SK-N-SH treated with all-trans-retinoic acid at 6 μM for 48 hours (cell line): ENCODE results near the gene OXSR1.

ENCODE experiments used
- ATAC-seq: fragments of 200-7000 bp; cut with Tn5 transposase; 3 replicates; pipeline ENCODE4 v1.9.1; 2020; ENCODE audit warnings: mild to moderate bottlenecking, moderate library complexity
- ARNTL ChIP-seq: fragments of 450-650 bp; formaldehyde crosslinking; IDR thresholded peaks from 2 replicates; pipeline ENCODE4 v1.5.0; 2020; ENCODE audit warnings: low read depth, mild to moderate bottlenecking, moderate library complexity, borderline replicate concordance
- BACH2 ChIP-seq: fragments of 250-450 bp; sonication (Bioruptor Pico); IDR thresholded peaks from 2 replicates; pipeline ENCODE4 v1.9.0; 2021; ENCODE audit warnings: mild to moderate bottlenecking, borderline replicate concordance
- CSDC2 ChIP-seq: fragments of 250-450 bp; sonication (Bioruptor Pico); IDR thresholded peaks from 2 replicates; pipeline ENCODE4 v1.5.0; 2020; ENCODE audit warnings: mild to moderate bottlenecking, moderate library complexity
- GLIS3 ChIP-seq: fragments of 250-450 bp; sonication (Bioruptor Pico); IDR thresholded peaks from 2 replicates; pipeline ENCODE4 v1.5.0; 2020; ENCODE audit warnings: mild to moderate bottlenecking, moderate library complexity
- PPARA ChIP-seq: fragments of 250-450 bp; sonication (Bioruptor Pico); IDR thresholded peaks from 2 replicates; pipeline ENCODE4 v1.5.0; 2020; ENCODE audit warnings: mild to moderate bottlenecking, borderline replicate concordance
- RARB ChIP-seq: fragments of 250-450 bp; sonication (Bioruptor Pico); IDR thresholded peaks from 2 replicates; pipeline ENCODE4 v1.8.0; 2021; ENCODE audit warnings: mild to moderate bottlenecking, moderate library complexity
- SNAI2 ChIP-seq: fragments of 250-450 bp; sonication (Bioruptor Pico); IDR thresholded peaks from 2 replicates; pipeline ENCODE4 v1.5.0; 2020; ENCODE audit warnings: mild to moderate bottlenecking, moderate library complexity
- TCF4 ChIP-seq: fragments of 250-450 bp; sonication (Bioruptor Pico); IDR thresholded peaks from 2 replicates; pipeline ENCODE4 v1.8.0; 2021; ENCODE audit warnings: mild to moderate bottlenecking, moderate library complexity, borderline replicate concordance
- TOX ChIP-seq: fragments of 250-450 bp; sonication (Bioruptor Pico); IDR thresholded peaks from 2 replicates; pipeline ENCODE4 v1.8.0; 2021; ENCODE audit warnings: mild to moderate bottlenecking, moderate library complexity, borderline replicate concordance
- ZC3H10 ChIP-seq: fragments of 250-450 bp; sonication (Bioruptor Pico); IDR thresholded peaks from 2 replicates; pipeline ENCODE4 v1.5.1; 2021; ENCODE audit warnings: mild to moderate bottlenecking, moderate library complexity
- ZFP3 ChIP-seq: fragments of 250-450 bp; sonication (Bioruptor Pico); IDR thresholded peaks from 2 replicates; pipeline ENCODE4 v1.5.0; 2020; ENCODE audit warnings: mild to moderate bottlenecking, moderate library complexity
- ZFP30 ChIP-seq: fragments of 450-650 bp; formaldehyde crosslinking; IDR thresholded peaks from 2 replicates; pipeline ENCODE4 v1.5.0; 2022; ENCODE audit warnings: mild to moderate bottlenecking, moderate library complexity
- ZNF565 ChIP-seq: fragments of 450-650 bp; formaldehyde crosslinking; conservative IDR thresholded peaks from 2 replicates; pipeline ENCODE4 v1.5.0; 2020; ENCODE audit warnings: low read depth, mild to moderate bottlenecking, moderate library complexity
- ZNF70 ChIP-seq: fragments of 450-650 bp; formaldehyde crosslinking; IDR thresholded peaks from 2 replicates; pipeline ENCODE4 v1.5.0; 2020; ENCODE audit warnings: mild to moderate bottlenecking, moderate library complexity
- ZNF8 ChIP-seq: fragments of 450-650 bp; formaldehyde crosslinking; IDR thresholded peaks from 2 replicates; pipeline ENCODE4 v1.5.0; 2020; ENCODE audit warnings: mild to moderate bottlenecking, moderate library complexity
- TF ChIP-seq, protein P1 (sequence below): fragments of 250-450 bp; sonication (Bioruptor Pico); IDR thresholded peaks from 2 replicates; pipeline ENCODE4 v1.8.0; 2021; ENCODE audit warnings: low read depth, mild to moderate bottlenecking, moderate library complexity, borderline replicate concordance
- TF ChIP-seq, protein P2 (sequence below): fragments of 250-450 bp; sonication (Bioruptor Pico); IDR thresholded peaks from 2 replicates; pipeline ENCODE4 v1.5.1; 2020; ENCODE audit warnings: low read depth, mild to moderate bottlenecking, moderate library complexity
- TF ChIP-seq, protein P3 (sequence below): fragments of 250-450 bp; sonication (Bioruptor Pico); IDR thresholded peaks from 2 replicates; pipeline ENCODE4 v1.5.0; 2020; ENCODE audit warnings: mild to moderate bottlenecking, moderate library complexity

Gene OXSR1

DNA sequence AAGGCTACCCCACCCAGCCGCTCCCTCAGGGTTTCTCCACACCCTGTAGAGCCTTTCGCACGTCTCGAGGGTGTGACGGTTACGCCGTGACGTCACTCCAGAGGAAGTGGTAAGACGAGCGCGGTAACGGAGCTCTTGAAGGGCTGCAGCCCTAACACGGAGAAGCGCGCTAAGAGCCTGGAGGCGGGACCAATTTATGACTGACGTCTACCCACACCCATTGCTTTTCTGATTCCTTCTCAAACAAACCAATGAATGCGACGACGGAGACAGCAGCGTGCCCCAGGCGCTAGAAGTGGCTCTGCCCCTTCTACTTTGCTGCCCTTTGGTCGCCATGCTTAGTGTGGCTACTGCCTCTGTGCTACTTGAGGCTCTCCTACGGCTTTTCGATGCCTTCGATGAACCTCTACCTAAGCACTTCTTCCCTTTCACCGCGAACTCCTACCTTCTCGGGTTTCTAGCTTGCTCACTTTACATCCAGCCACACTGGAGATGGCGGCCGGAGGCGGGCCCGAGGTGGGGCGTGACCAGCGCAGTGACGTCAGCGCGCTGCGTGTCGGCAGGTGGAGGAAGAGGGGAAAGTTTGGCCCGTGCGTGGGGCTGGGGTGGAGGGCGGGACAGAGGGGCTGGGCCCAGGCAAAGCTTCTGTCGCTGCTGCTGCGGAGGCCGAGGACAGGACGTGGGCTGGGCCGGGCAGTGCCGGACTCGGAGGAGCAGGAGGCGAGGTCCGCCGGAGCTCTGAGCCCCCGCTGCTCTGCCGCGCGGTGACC is at the start of gene OXSR1:
Gene OXSR1, plus strand, starts transcription at position 586 of the 770 bp plus-strand sequence. CDS start 340 bp downstream, outside the sequence.
- ATAC-seq: peak; percentile 93
- no peak for TF ChIP-seq BACH2
- TF ChIP-seq, protein P1, sequence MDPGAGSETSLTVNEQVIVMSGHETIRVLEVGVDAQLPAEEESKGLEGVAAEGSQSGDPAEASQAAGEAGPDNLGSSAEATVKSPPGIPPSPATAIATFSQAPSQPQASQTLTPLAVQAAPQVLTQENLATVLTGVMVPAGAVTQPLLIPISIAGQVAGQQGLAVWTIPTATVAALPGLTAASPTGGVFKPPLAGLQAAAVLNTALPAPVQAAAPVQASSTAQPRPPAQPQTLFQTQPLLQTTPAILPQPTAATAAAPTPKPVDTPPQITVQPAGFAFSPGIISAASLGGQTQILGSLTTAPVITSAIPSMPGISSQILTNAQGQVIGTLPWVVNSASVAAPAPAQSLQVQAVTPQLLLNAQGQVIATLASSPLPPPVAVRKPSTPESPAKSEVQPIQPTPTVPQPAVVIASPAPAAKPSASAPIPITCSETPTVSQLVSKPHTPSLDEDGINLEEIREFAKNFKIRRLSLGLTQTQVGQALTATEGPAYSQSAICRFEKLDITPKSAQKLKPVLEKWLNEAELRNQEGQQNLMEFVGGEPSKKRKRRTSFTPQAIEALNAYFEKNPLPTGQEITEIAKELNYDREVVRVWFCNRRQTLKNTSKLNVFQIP: no peak
- TF ChIP-seq, protein P2, sequence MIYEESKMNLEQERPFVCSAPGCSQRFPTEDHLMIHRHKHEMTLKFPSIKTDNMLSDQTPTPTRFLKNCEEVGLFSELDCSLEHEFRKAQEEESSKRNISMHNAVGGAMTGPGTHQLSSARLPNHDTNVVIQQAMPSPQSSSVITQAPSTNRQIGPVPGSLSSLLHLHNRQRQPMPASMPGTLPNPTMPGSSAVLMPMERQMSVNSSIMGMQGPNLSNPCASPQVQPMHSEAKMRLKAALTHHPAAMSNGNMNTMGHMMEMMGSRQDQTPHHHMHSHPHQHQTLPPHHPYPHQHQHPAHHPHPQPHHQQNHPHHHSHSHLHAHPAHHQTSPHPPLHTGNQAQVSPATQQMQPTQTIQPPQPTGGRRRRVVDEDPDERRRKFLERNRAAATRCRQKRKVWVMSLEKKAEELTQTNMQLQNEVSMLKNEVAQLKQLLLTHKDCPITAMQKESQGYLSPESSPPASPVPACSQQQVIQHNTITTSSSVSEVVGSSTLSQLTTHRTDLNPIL: no peak
- no peak for TF ChIP-seq RARB (CRISPR knock-in tag)
- no peak for TF ChIP-seq CSDC2 (CRISPR knock-in tag)
- no peak for TF ChIP-seq ZNF70
- no peak for TF ChIP-seq PPARA (CRISPR knock-in tag)
- TF ChIP-seq ZC3H10 (CRISPR knock-in tag): no peak
- TF ChIP-seq ZFP3 (CRISPR knock-in tag): peak; percentile 59; the same call in 1 of the 2 replicates
- no peak for TF ChIP-seq GLIS3
- no peak for TF ChIP-seq TOX (CRISPR knock-in tag)
- TF ChIP-seq ZNF565 (CRISPR knock-in tag): no peak
- TF ChIP-seq ZNF8 (CRISPR knock-in tag): no peak
- TF ChIP-seq SNAI2 (CRISPR knock-in tag): peak; percentile 46; the same call in 1 of the 2 replicates
- TF ChIP-seq ZFP30 (CRISPR knock-in tag): no peak
- TF ChIP-seq ARNTL (CRISPR knock-in tag): no peak

DNA sequence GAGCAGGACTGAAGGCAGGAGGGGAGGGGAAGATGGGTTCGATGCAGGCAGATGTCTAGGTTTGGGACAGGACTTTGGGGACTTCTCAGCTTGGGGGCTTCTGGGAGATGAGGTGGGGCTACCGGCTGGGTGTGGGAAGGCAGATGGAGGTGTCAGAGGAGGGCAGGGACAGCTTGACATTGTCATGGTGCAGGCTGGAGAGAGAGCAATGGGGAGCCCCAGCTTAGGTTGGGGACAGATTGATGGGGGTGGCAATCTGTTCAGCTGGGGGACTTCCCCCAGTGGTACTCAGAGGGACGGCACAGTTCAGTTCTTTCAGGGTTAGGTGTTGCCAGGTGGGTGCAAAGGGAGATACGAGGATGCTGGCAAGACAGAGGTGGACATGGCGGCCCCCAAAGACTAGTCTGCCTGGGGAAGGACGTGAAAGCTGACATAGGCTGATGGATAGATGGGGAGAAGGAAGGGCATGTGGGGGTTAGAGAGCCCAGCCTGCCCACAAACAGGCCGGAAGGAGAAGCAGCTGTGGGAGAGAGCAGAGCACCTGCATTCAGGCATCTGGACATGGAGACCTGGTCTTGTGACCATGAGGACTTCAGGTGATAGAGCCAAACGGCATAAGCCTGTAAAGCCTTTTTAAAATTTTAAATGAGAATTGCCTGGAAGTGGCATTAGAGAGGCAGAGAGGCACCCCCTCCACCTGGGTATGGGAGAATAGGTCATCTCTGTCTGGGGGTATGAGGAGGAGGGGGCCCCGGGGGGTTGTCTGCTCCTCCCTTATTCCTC is 49.5 kb upstream of the OXSR1 start:
- no peak for ATAC-seq
- TF ChIP-seq, protein P2: no peak
- TF ChIP-seq RARB (CRISPR knock-in tag): no peak
- TF ChIP-seq ZNF8 (CRISPR knock-in tag): no peak
- TF ChIP-seq CSDC2 (CRISPR knock-in tag): no peak
- no peak for TF ChIP-seq ZNF70
- no peak for TF ChIP-seq BACH2

DNA sequence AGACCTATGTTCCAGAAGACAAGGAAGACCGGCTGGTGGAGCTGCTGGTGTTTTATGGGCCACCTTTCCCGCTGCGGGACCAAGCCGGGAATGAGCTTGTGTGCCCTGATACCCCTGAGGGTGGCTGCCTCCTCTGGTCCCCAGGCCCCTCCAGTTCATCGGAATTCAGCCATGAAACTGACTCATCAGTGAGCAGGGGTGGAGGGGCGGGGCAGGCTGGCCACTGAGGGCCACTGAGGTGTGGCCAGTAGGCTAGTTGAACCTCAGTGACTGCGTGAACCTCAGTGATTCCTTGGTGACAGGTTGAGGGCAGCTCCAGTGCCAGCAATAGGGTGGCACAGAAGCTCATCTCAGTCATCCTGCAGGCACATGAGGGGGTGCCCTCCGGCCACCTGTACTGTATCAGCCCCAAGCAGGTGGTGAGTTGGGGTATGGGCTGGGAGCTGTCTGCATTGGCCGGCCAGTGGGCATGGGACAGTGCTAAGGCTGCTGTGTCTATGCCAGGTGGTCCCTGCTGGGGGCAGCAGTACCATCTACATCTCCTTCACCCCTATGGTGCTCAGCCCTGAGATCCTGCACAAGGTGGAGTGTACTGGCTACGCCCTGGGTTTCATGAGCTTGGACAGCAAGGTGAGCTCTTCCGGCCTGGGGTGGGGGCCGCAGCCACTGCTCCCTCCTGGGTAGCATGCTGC is 48.7 kb upstream of the OXSR1 start:
- peak; percentile 4; the same call in 2 of the 3 replicates for ATAC-seq
- TF ChIP-seq, protein P3, sequence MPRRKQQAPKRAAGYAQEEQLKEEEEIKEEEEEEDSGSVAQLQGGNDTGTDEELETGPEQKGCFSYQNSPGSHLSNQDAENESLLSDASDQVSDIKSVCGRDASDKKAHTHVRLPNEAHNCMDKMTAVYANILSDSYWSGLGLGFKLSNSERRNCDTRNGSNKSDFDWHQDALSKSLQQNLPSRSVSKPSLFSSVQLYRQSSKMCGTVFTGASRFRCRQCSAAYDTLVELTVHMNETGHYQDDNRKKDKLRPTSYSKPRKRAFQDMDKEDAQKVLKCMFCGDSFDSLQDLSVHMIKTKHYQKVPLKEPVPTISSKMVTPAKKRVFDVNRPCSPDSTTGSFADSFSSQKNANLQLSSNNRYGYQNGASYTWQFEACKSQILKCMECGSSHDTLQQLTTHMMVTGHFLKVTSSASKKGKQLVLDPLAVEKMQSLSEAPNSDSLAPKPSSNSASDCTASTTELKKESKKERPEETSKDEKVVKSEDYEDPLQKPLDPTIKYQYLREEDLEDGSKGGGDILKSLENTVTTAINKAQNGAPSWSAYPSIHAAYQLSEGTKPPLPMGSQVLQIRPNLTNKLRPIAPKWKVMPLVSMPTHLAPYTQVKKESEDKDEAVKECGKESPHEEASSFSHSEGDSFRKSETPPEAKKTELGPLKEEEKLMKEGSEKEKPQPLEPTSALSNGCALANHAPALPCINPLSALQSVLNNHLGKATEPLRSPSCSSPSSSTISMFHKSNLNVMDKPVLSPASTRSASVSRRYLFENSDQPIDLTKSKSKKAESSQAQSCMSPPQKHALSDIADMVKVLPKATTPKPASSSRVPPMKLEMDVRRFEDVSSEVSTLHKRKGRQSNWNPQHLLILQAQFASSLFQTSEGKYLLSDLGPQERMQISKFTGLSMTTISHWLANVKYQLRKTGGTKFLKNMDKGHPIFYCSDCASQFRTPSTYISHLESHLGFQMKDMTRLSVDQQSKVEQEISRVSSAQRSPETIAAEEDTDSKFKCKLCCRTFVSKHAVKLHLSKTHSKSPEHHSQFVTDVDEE (CRISPR knock-in tag): no peak
- TF ChIP-seq CSDC2 (CRISPR knock-in tag) (no peak), TCF4 (CRISPR knock-in tag) (no peak), ARNTL (CRISPR knock-in tag) (no peak), PPARA (CRISPR knock-in tag) (no peak), RARB (CRISPR knock-in tag) (no peak), TOX (CRISPR knock-in tag) (no peak), ZNF70 (no peak), BACH2 (no peak)
- TF ChIP-seq, all 23 proteins: peak for 0
